H1 (cell line): ENCODE measurements around the gene AGPS. TPM values are rescaled to one million over a fixed set of nuclear protein-coding genes. Genes with fewer than 3 reads are reported as not detected.

ENCODE experiments used
- ASH2L ChIP-seq: fragments of 200-600, 300-600 bp; sonication (generic); IDR thresholded peaks from one replicate; pipeline ENCODE4 v1.7.1; 2017; ENCODE audit warnings: low read length
- ATF3 ChIP-seq: IDR thresholded peaks from 2 replicates; pipeline ENCODE4 v1.6.1; 2011; ENCODE audit warnings: low read depth, mild to moderate bottlenecking, low read length; ENCODE audit not compliant: insufficient read depth
- CTBP2 ChIP-seq: IDR thresholded peaks from 2 replicates; pipeline ENCODE4 v1.7.0; 2011; ENCODE audit warnings: borderline replicate concordance, mild to moderate bottlenecking, moderate library complexity, mixed read lengths, low read length; ENCODE audit not compliant: insufficient read depth, insufficient read length
- HDAC6 ChIP-seq: IDR thresholded peaks from one replicate; pipeline ENCODE4 v1.7.1; 2012; ENCODE audit warnings: low read depth, mild to moderate bottlenecking, inconsistent platforms, low read length, moderate library complexity
- MAX ChIP-seq: IDR thresholded peaks from 2 replicates; pipeline ENCODE4 v1.6.1; 2012; ENCODE audit warnings: inconsistent platforms
- POLR2A ChIP-seq, 2 experiments: IDR thresholded peaks; 1 replicate in 1 of 2; 2 replicates in 1 of 2; pipeline ENCODE4 v1.6.1; 2011; ENCODE audit warnings: low read depth in 2 of 2, low read length in 2 of 2, mild to moderate bottlenecking in 2 of 2; ENCODE audit errors: control extremely low read depth in 1 of 2
- SUZ12 ChIP-seq: fragments of 200-600 bp; sonication (generic); IDR thresholded peaks from 2 replicates; pipeline ENCODE4 v1.6.1; 2012; ENCODE audit warnings: mild to moderate bottlenecking, inconsistent platforms, low read length, moderate library complexity, mixed read lengths
- YY1 ChIP-seq: IDR thresholded peaks from 2 replicates; pipeline ENCODE4 v1.6.1; 2011; ENCODE audit warnings: low read depth, mild to moderate bottlenecking, low read length
- polyA plus RNA-seq, 7 experiments: library from polyadenylated mRNA; depleted of rRNA in 3 of 7; stranded (reverse) in 5 of 7; unstranded in 2 of 7; fragments of >200 nt in 5 of 7; fragments of 200-250 nt in 2 of 7; gene quantifications; 1 replicate in 5 of 7; 2 replicates in 1 of 7; 4 replicates in 1 of 7; pipeline versions ENCODE4 v1.2.1 to v1.2.3, GENCODE V29; 2011 to 2013; ENCODE audit warnings: missing spikeins in 2 of 7, mixed read lengths in 2 of 7
- total RNA-seq: library from RNA; stranded (reverse); fragmentation: NEBNext Ultra II Directional; extraction: Animal tissue kit (Norgen Biotek cat#: 25700); gene quantifications from 2 replicates; pipeline ENCODE4 v1.2.1, GENCODE V29; 2021

The AGPS gene
- total and polyA plus RNA-seq, 2 of the 8 experiments (the other 6 are each of a cell fraction or from before 2014, with no cell fraction given): 7.3 to 57.8 TPM

GRCh38 chr2:177537636-177538035, 145.1 kb downstream of the AGPS start (continued):
- no peak for TF ChIP-seq HDAC6
- TF ChIP-seq MAX: no peak
- no peak for TF ChIP-seq YY1
- TF ChIP-seq SUZ12: no peak
- no peak for TF ChIP-seq CTBP2
- no peak for TF ChIP-seq POLR2A (IDR thresholded peaks at IDR 0.05; ENCODE audit: control extremely low read depth in 1 of 2, low read depth in 2 of 2, low read length in 2 of 2)
- no peak for TF ChIP-seq ATF3
- no peak for TF ChIP-seq ASH2L
- TF ChIP-seq, all 59 proteins: peak for 0
